AG04450 (cell line): ENCODE data around the gene LRRN4. TPM values are rescaled to one million over a fixed set of nuclear protein-coding genes. Genes with fewer than 3 reads are reported as not detected.

Source experiments
- CTCF ChIA-PET: fragments of 300-600, 350-600 bp; formaldehyde crosslinking; extraction: SDS; loops from one replicate; lab custom pipeline; 2022; ENCODE audit warnings: antibody characterized with exemption, inconsistent platforms; lab: Charles Lee
- POLR2A ChIA-PET: fragments of 350-600 bp; formaldehyde crosslinking; extraction: SDS; loops from one replicate; lab custom pipeline; 2021; ENCODE audit warnings: antibody characterized with exemption, inconsistent platforms; lab: Yijun Ruan, JAX
- DNase-seq: peaks from one replicate; pipeline ENCODE4 v3.0.0-alpha.2; 2011; ENCODE audit warnings: low read depth, low spot score
- H3K27ac ChIP-seq: one replicate; pipeline ENCODE4 v1.5.1; 2012; ENCODE audit warnings: low read depth, low read length, control low read depth
- H3K27me3 ChIP-seq: one replicate; pipeline ENCODE4 v1.6.0; 2012; ENCODE audit warnings: low read length; ENCODE audit not compliant: control insufficient read depth, insufficient read depth
- H3K4me3 ChIP-seq: 2 replicates; pipeline ENCODE4 v1.5.1; 2011; ENCODE audit warnings: mild to moderate bottlenecking, low read depth, low read length, control low read depth
- H3K9me3 ChIP-seq: 2 replicates; pipeline ENCODE4 v1.5.1; 2012; ENCODE audit warnings: low read length; ENCODE audit not compliant: control insufficient read depth, insufficient read depth
- polyA plus RNA-seq: library from polyadenylated mRNA; depleted of rRNA; stranded (reverse); fragments of >200 nt; gene quantifications from 2 replicates; pipeline ENCODE4 v1.2.3, GENCODE V29; 2011
- TF ChIP-seq, protein P1 (sequence below): IDR thresholded peaks from 2 replicates; pipeline ENCODE4 v1.5.1; 2011; ENCODE audit warnings: low read depth, low read length, control low read depth, inconsistent platforms

The LRRN4 gene
- polyA plus RNA-seq, 1 experiment = 0.02 TPM

DNA sequence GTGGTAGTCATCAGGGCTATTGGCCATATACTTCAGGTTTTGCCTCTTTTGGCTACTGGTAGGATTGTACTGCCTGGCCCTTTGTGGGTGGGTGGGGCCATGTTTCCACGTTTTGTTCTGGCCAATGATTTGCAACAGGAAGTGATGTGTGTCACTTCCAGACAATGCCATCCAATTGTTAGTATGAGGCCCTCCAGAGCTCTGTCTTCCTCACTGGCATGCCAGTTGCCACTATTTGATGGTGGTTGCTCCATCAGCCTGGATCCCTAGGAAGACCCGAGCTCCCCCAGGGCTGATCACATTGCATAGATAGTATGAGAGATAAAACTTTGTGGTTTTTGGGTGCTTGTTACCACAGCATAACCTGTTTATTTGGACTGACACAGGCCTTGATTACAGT is 7.7 kb upstream of the LRRN4 start:
- Histone ChIP-seq H3K9me3 (no peaks in the 10 kb centered on the region), H3K27me3 (peaks cover 10% of the 10 kb centered on the region), H3K27ac (no peak overlapping the region), H3K4me3 (no peak overlapping the region)
- ChIA-PET POLR2A (no interaction called here), CTCF (interaction anchor here (0.6 to 1.0 kb wide), 2 partner anchors 17 to 265 kb away, joined by 3 to 4 read pairs; no protein-coding TSS in a partner anchor)
- TF ChIP-seq, protein P1, sequence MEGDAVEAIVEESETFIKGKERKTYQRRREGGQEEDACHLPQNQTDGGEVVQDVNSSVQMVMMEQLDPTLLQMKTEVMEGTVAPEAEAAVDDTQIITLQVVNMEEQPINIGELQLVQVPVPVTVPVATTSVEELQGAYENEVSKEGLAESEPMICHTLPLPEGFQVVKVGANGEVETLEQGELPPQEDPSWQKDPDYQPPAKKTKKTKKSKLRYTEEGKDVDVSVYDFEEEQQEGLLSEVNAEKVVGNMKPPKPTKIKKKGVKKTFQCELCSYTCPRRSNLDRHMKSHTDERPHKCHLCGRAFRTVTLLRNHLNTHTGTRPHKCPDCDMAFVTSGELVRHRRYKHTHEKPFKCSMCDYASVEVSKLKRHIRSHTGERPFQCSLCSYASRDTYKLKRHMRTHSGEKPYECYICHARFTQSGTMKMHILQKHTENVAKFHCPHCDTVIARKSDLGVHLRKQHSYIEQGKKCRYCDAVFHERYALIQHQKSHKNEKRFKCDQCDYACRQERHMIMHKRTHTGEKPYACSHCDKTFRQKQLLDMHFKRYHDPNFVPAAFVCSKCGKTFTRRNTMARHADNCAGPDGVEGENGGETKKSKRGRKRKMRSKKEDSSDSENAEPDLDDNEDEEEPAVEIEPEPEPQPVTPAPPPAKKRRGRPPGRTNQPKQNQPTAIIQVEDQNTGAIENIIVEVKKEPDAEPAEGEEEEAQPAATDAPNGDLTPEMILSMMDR = no peak
- no peak for DNase-seq

DNA sequence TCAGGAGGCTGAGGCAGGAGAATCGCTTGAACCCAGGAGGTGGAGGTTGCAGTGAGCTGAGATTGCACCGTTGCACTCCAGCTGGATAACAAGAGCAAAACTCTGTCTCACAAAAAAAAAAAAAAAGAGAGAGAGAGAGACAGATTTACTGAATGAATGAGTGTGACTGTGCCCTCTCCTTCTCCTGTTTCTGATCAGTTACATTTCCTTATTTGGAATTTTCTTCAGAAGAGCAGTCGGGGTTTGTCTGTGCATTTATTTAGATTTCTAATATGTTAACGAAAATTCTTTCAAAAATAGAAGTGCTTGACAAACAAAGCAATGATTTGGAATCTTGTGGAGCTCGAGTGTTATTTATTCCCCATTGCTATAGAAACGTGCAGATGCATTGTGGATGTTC is 6.4 kb upstream of the LRRN4 start:
- DNase-seq = no peak
- H3K27ac ChIP-seq = no peak overlapping the region
- TF ChIP-seq, protein P1 = no peak
- CTCF ChIA-PET = no interaction called here
- H3K9me3 ChIP-seq = no peaks in the 10 kb centered on the region; the same call in 1 of the 2 replicates
- POLR2A ChIA-PET = no interaction called here
- H3K4me3 ChIP-seq = no peak overlapping the region
- H3K27me3 ChIP-seq = peaks cover 14% of the 10 kb centered on the region

DNA sequence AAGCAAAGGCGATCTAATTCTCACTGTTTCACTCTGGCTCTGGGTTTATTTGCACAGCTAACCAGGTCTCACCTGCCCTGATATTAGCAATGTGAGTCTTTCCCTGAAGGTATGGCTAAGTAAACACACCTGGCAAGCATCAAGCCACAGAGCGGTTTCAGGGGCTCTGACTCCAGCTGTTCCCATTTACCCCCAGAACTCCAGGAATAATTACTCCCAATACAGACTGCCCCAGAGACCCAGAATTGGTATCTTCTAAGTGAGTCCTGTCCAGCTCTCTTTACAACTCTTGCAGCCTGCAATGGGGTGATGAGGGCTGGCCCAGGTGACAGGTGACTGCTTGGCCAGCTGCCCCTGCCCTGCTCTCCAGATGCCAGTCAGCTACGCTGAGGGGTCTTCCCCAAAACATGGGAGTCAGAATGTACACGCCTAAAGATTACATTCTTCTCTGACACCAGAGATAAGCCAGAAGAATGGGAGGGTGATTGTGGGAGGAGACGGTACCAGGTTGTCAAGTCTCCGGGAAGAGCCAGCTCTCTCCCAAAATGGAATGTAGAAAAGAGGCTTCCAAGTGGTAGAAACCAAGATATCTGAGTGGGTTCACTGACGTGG is 4.9 kb upstream of the LRRN4 start:
- ChIA-PET POLR2A (no interaction called here), CTCF (interaction anchor here (1.7 kb wide), 1 partner anchor 10 kb away, joined by 3 read pairs; no protein-coding TSS in a partner anchor)
- H3K27ac ChIP-seq = no peak overlapping the region
- H3K27me3 ChIP-seq = peaks cover 14% of the 10 kb centered on the region
- TF ChIP-seq, protein P1 = no peak
- no peaks in the 10 kb centered on the region; the same call in 1 of the 2 replicates for H3K9me3 ChIP-seq
- no peak overlapping the region for H3K4me3 ChIP-seq
- no peak for DNase-seq

DNA sequence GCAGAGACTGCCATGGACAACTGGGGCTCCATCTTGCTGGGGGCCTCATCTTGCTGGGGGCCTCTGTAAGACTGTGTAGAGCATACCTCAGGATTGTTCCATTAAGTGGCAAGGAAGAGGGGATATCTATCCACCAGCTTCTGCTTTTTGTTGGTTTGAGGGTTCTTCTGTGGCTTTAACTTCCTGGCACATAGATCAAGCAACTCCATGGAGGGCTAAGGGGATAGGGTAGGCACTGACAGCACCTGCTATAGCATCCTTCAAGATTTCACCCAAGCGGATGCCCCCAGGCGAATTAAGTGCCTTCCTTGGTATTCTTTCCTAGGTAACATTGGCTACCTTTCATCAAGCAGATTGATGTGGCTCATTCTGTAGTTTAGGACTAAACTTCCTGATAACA is 3.8 kb upstream of the LRRN4 start:
- no peaks in the 10 kb centered on the region; the same call in 1 of the 2 replicates for H3K9me3 ChIP-seq
- CTCF ChIA-PET = no interaction called here
- POLR2A ChIA-PET = no interaction called here
- no peak overlapping the region for H3K27ac ChIP-seq
- no peak for DNase-seq
- TF ChIP-seq, protein P1 = no peak
- H3K27me3 ChIP-seq = peaks cover 21% of the 10 kb centered on the region
- no peak overlapping the region for H3K4me3 ChIP-seq

DNA sequence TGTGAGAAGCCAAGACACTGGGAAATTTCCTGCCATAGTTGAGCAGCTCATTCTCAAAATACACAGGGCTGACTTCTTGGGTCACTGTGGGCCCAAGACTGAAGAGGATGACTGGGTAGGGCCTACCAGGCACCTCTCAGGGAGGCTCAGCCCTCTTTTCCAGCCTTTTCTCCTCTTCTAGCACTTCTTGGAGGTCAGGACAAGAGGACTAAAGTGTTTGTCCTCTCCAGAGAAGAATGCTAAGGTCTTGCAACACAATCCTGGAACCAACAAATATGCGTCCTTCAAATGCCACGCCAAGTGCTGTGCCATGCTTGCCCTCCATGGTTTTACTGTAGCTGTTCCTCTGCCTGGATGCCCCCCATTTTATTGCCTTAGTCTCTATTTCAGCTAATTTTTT is 3.3 kb upstream of the LRRN4 start:
- TF ChIP-seq, protein P1 = no peak
- POLR2A ChIA-PET = no interaction called here
- CTCF ChIA-PET = no interaction called here
- no peak overlapping the region for H3K4me3 ChIP-seq
- H3K9me3 ChIP-seq = no peaks in the 10 kb centered on the region; the same call in 1 of the 2 replicates
- DNase-seq = no peak
- no peak overlapping the region for H3K27ac ChIP-seq
- H3K27me3 ChIP-seq = peaks cover 23% of the 10 kb centered on the region
